CD14-positive monocyte (primary cell): ENCODE measurements around the gene FABP7. TPM values are rescaled to one million over a fixed set of nuclear protein-coding genes. Genes with fewer than 3 reads are reported as not detected.
"Not testable (repeated sequence)": the region's sequence is repeated elsewhere in the genome, so short reads cannot be mapped to it uniquely, and the experiment has no call there.

Experiments
- DNase-seq, 3 donors: peaks; one replicate each; pipeline ENCODE4 v3.0.0-alpha.2; 2011 to 2022
- H2AFZ ChIP-seq: 2 replicates; pipeline ENCODE4 v1.6.0; 2012; ENCODE audit warnings: mild to moderate bottlenecking, low read depth, low read length, inconsistent platforms; ENCODE audit not compliant: insufficient read depth, poor library complexity, severe bottlenecking
- H3K27ac ChIP-seq, 2 donors: 1 replicate in 1 of 2; 2 replicates in 1 of 2; pipeline ENCODE4 v1.5.1; 2012 to 2013; ENCODE audit warnings: low read length in 2 of 2, control low read depth in 1 of 2, inconsistent platforms in 1 of 2, low read depth in 1 of 2, mild to moderate bottlenecking in 1 of 2
- H3K27me3 ChIP-seq, 2 donors: one replicate each; pipeline versions ENCODE4 v1.6.0 to v1.6.1; 2011 to 2013; ENCODE audit warnings: low read length in 2 of 2; ENCODE audit not compliant: control insufficient read depth in 2 of 2, insufficient read depth in 2 of 2
- H3K36me3 ChIP-seq, 2 donors: replicated peaks in 1 of 2; 1 replicate in 1 of 2; 2 replicates in 1 of 2; pipeline versions ENCODE4 v1.5.1 to v1.6.1; 2012 to 2013; ENCODE audit warnings: low read length in 2 of 2, control low read depth in 1 of 2, inconsistent platforms in 1 of 2, mild to moderate bottlenecking in 1 of 2; ENCODE audit not compliant: insufficient read depth in 2 of 2, control insufficient read depth in 1 of 2
- H3K4me1 ChIP-seq, 2 donors: 1 replicate in 1 of 2; 2 replicates in 1 of 2; pipeline versions ENCODE4 v1.5.1 to v1.6.1; 2012 to 2013; ENCODE audit warnings: low read length in 2 of 2, control low read depth in 1 of 2, inconsistent platforms in 1 of 2, mild to moderate bottlenecking in 1 of 2, moderate library complexity in 1 of 2; ENCODE audit not compliant: insufficient read depth in 2 of 2, control insufficient read depth in 1 of 2
- H3K4me2 ChIP-seq: replicated peaks from 2 replicates; pipeline ENCODE3; 2012; ENCODE audit warnings: low read length, moderate library complexity, mild to moderate bottlenecking; ENCODE audit not compliant: poor library complexity, severe bottlenecking; ENCODE audit errors: extremely low read depth
- H3K4me3 ChIP-seq, 3 experiments: fragments of 200-600 bp in 1 of 3; sonication (generic) in 1 of 3; replicated peaks in 1 of 3; 1 replicate in 2 of 3; 2 replicates in 1 of 3; pipeline ENCODE4 v1.5.1; 2011 to 2013; ENCODE audit warnings: low read length in 3 of 3, mild to moderate bottlenecking in 3 of 3, control low read depth in 2 of 3, low read depth in 2 of 3, inconsistent platforms in 1 of 3, moderate library complexity in 1 of 3
- H3K79me2 ChIP-seq: 2 replicates; pipeline ENCODE4 v1.6.0; 2012; ENCODE audit warnings: mild to moderate bottlenecking, control low read depth, inconsistent platforms, low read length, moderate library complexity; ENCODE audit not compliant: insufficient read depth
- H3K9ac ChIP-seq: 2 replicates; pipeline ENCODE4 v1.6.0; 2017; ENCODE audit warnings: low read length, mild to moderate bottlenecking; ENCODE audit not compliant: insufficient read depth, poor library complexity, severe bottlenecking
- H3K9me3 ChIP-seq, 2 donors: replicated peaks in 1 of 2; 1 replicate in 1 of 2; 2 replicates in 1 of 2; pipeline versions ENCODE4 v1.5.1 to v1.6.1; 2012 to 2013; ENCODE audit warnings: low read length in 2 of 2, control low read depth in 1 of 2; ENCODE audit not compliant: control insufficient read depth in 1 of 2, insufficient read depth in 1 of 2
- H4K20me1 ChIP-seq: 2 replicates; pipeline ENCODE4 v1.6.0; 2012; ENCODE audit warnings: mild to moderate bottlenecking, low read length, control low read depth, moderate library complexity; ENCODE audit not compliant: insufficient read depth
- H3K27ac Mint-ChIP-seq, 7 donors: one replicate each; pipeline ENCODE4 v1.8.0; 2020; ENCODE audit warnings: mild to moderate bottlenecking in 7 of 7, mixed read lengths in 7 of 7, moderate library complexity in 6 of 7, inconsistent platforms in 2 of 7
- H3K27me3 Mint-ChIP-seq, 3 donors: one replicate each; pipeline ENCODE4 v1.8.0; 2021 to 2022; ENCODE audit warnings: low read depth in 3 of 3, mild to moderate bottlenecking in 3 of 3, mixed read lengths in 3 of 3, moderate library complexity in 3 of 3, inconsistent platforms in 1 of 3
- H3K36me3 Mint-ChIP-seq, 2 donors: one replicate each; pipeline ENCODE4 v1.8.0; 2020; ENCODE audit warnings: mixed read lengths in 2 of 2, inconsistent platforms in 1 of 2, mild to moderate bottlenecking in 1 of 2
- H3K4me1 Mint-ChIP-seq: one replicate; pipeline ENCODE4 v1.8.0; 2020; ENCODE audit warnings: mild to moderate bottlenecking, mixed read lengths
- H3K4me3 Mint-ChIP-seq, 2 donors: one replicate each; pipeline ENCODE4 v1.8.0; 2020; ENCODE audit warnings: mild to moderate bottlenecking in 2 of 2, mixed read lengths in 2 of 2, moderate library complexity in 1 of 2
- H3K9me3 Mint-ChIP-seq, 7 donors: one replicate each; pipeline ENCODE4 v1.8.0; 2020 to 2022; ENCODE audit warnings: mixed read lengths in 7 of 7, mild to moderate bottlenecking in 6 of 7, moderate library complexity in 6 of 7, inconsistent platforms in 2 of 7
- WGBS: methylation state at CpG from one replicate; pipeline ENCODE4 v1.1.5; 2013; ENCODE audit warnings: missing lambda C conversion rate; ENCODE audit not compliant: insufficient coverage; 5-methylcytosine and 5-hydroxymethylcytosine counted together
- intact Hi-C, 2 donors: fragments of 100-400 bp; cut with micrococcal nuclease; formaldehyde crosslinking; loops; one replicate each; pipeline versions ENCODE4 v1.15.0 to v1.15.1; 2023
- polyA plus RNA-seq, 3 donors: library from polyadenylated mRNA; depleted of rRNA in 1 of 3; unstranded in 2 of 3; stranded (reverse) in 1 of 3; fragments of 300-500 nt in 2 of 3; fragments of >200 nt in 1 of 3; fragmentation: Illumina TruSeq in 2 of 3; gene quantifications; 1 replicate in 2 of 3; 2 replicates in 1 of 3; pipeline ENCODE4 v1.2.3, GENCODE V29; 2012 to 2021
- TF ChIP-seq, protein P1 (sequence below): fragments of 200-600 bp; IDR thresholded peaks from one replicate; pipeline ENCODE4 v1.8.0; 2022; ENCODE audit warnings: antibody characterized with exemption, mild to moderate bottlenecking

The FABP7 gene
- polyA plus RNA-seq, 3 donors, result not detected

DNA sequence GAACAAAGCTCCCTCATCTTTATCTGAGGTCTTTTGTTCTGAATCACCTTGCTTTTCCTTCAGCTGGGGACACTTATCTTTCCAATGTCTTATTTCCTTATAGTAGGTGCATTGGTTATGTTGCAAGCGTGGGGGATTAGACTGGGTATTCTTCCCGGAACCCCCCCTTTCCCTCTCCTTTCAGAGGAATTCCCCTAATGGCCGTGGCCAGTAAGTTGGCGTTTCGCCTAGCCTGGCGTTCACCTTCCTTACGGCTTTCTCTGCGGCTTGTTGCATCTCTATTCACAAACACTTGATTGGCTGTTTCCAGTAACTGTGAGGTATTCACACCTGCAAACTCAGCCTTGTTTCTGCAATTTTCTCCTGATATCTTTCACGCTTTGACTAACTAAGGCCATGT lies 32.8 kb upstream of the FABP7 start:
- H3K4me3 Mint-ChIP-seq, result no peak overlapping the region
- no peak overlapping the region for H3K27ac ChIP-seq
- peaks cover 43% of the 10 kb centered on the region for H3K4me1 Mint-ChIP-seq
- no peak for DNase-seq
- no peak overlapping the region for H2AFZ ChIP-seq
- WGBS, result 95% methylated on average over 7 of the region's 9 CpGs
- no peaks in the 10 kb centered on the region for H3K36me3 ChIP-seq
- no peak overlapping the region for H3K4me3 ChIP-seq
- peaks cover 0 to 7% of the 10 kb centered on the region in 2 donors for H3K9me3 ChIP-seq
- H3K79me2 ChIP-seq, result no peaks in the 10 kb centered on the region
- peaks cover 0 to 4% (median 0%) of the 10 kb centered on the region in 3 donors for H3K27me3 Mint-ChIP-seq
- H3K4me2 ChIP-seq, result no peak overlapping the region
- peaks cover 2 to 9% of the 10 kb centered on the region in 2 donors for H3K36me3 Mint-ChIP-seq
- intact Hi-C loops, result no loop called here
- no peak overlapping the region for H3K27ac Mint-ChIP-seq
- no peaks in the 10 kb centered on the region for H4K20me1 ChIP-seq
- H3K9ac ChIP-seq, result no peak overlapping the region
- no peaks in the 10 kb centered on the region for H3K27me3 ChIP-seq
- H3K4me1 ChIP-seq, result peaks cover 30 to 37% of the 10 kb centered on the region in 2 donors
- TF ChIP-seq, protein P1, sequence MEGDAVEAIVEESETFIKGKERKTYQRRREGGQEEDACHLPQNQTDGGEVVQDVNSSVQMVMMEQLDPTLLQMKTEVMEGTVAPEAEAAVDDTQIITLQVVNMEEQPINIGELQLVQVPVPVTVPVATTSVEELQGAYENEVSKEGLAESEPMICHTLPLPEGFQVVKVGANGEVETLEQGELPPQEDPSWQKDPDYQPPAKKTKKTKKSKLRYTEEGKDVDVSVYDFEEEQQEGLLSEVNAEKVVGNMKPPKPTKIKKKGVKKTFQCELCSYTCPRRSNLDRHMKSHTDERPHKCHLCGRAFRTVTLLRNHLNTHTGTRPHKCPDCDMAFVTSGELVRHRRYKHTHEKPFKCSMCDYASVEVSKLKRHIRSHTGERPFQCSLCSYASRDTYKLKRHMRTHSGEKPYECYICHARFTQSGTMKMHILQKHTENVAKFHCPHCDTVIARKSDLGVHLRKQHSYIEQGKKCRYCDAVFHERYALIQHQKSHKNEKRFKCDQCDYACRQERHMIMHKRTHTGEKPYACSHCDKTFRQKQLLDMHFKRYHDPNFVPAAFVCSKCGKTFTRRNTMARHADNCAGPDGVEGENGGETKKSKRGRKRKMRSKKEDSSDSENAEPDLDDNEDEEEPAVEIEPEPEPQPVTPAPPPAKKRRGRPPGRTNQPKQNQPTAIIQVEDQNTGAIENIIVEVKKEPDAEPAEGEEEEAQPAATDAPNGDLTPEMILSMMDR, result no peak
- peaks cover 5 to 12% (median 11%) of the 10 kb centered on the region in 7 donors for H3K9me3 Mint-ChIP-seq

DNA sequence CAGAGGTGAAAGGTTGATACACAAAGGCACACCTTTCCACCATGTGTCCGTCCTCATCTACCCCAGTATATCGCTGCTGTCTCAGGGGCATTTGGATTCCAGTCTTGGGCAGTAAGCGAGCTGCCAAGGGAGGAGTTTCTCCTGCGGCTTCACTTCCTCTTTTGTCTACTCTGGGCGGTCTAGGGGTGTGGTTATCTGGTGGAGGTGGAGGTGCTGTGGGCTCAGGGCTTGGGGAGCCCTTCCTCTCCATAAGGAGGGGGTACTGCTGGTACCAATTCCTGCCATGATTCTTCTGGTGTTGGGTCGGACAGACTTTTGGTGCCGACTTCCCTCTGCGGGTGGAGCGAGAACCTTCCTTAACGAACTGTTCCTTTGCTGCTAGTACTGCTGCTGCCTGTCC lies 31.9 kb upstream of the FABP7 start:
- H3K79me2 ChIP-seq, result no peaks in the 10 kb centered on the region
- TF ChIP-seq, protein P1, result no peak
- peaks cover 0 to 7% of the 10 kb centered on the region in 2 donors for H3K9me3 ChIP-seq
- H4K20me1 ChIP-seq, result no peaks in the 10 kb centered on the region
- Mint-ChIP-seq H3K4me3 (no peak overlapping the region), H3K36me3 (peaks cover 2 to 9% of the 10 kb centered on the region in 2 donors), H3K27me3 (peaks cover 0 to 4% (median 0%) of the 10 kb centered on the region in 3 donors), H3K9me3 (peaks cover 5 to 12% (median 11%) of the 10 kb centered on the region in 7 donors), H3K4me1 (peaks cover 52% of the 10 kb centered on the region), H3K27ac (peak overlapping the region in 5 of 7 donors; percentile 46 to 81 (median 74))
- peak overlapping the region in 1 of 2 donors; percentile 49 for H3K27ac ChIP-seq
- 97% methylated on average over 5 of the region's 10 CpGs for WGBS
- H3K4me2 ChIP-seq, result no peak overlapping the region
- H3K27me3 ChIP-seq, result no peaks in the 10 kb centered on the region
- H3K9ac ChIP-seq, result no peak overlapping the region
- no peak overlapping the region for H2AFZ ChIP-seq
- H3K4me3 ChIP-seq, result no peak overlapping the region
- peaks cover 39 to 45% of the 10 kb centered on the region in 2 donors for H3K4me1 ChIP-seq
- DNase-seq, result peak; percentile 39 to 61 (median 60)
- no peaks in the 10 kb centered on the region for H3K36me3 ChIP-seq
- intact Hi-C loops, result no loop called here

DNA sequence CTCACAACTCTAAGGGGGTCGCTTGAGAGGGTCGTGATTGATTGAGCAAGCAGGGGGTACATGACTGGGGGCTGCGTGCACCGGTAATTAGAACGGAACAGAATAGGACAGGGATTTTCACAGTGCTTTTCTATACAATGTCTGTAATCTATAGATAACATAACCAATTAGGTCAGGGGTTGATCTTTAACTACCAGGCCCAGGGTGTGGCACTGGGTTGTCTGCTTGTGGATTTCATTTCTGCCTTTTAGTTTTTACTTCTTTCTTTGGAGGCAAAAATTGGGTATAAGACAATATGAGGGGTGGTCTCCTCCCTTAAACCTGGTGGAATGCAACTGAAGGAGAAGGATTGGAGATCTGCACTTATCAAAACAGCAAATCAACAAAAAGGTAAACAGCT lies 30.6 kb upstream of the FABP7 start:
- H3K36me3 Mint-ChIP-seq, H3K27ac ChIP-seq, H3K36me3 ChIP-seq, H3K4me2 ChIP-seq, H3K4me3 ChIP-seq, H3K4me3 Mint-ChIP-seq, H4K20me1 ChIP-seq, H3K27me3 ChIP-seq, H3K9ac ChIP-seq, H3K79me2 ChIP-seq, H3K9me3 ChIP-seq, DNase-seq, H2AFZ ChIP-seq, H3K27me3 Mint-ChIP-seq, intact Hi-C loops: not testable (repeated sequence)
- H3K27ac Mint-ChIP-seq, result peak overlapping the region in 2 of 7 donors; percentile 26 to 72
- peaks cover 5 to 12% (median 11%) of the 10 kb centered on the region in 7 donors for H3K9me3 Mint-ChIP-seq
- peaks cover 65% of the 10 kb centered on the region for H3K4me1 Mint-ChIP-seq
- WGBS, result no CpG with 5 or more reads among the region's 5 CpGs
- H3K4me1 ChIP-seq, result peaks cover 52 to 59% of the 10 kb centered on the region in 2 donors
